Measurements from ENCODE around the gene TRMT61B.
A peak's percentile ranks its signal among the peaks of the same experiment; 100 is the strongest.

The TRMT61B gene

DNA sequence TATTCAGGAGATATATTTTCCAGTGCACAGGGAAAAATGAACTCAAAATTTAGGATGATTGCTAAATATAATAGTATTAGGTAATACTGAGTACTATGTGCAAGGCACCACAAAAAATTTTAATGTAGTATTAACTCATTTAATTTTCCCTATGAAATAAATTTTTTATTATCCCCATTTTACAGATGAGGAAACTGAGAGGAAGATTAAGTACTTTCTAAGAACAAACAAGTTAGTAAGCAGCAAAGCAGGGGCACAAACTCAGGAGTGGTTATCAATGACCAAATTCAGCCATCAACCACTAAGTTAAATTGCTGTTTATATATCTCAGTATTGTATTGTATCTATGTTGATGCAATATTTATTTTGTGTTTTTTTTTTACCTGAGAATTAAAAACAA is 45.2 kb downstream of the TRMT61B start:
- no peak for TF ChIP-seq EZH2phosphoT487 (IDR thresholded peaks at IDR 0.05; ENCODE audit: low read depth)
- no peak for TF ChIP-seq CTCF (IDR thresholded peaks at IDR 0.05; ENCODE audit: low read depth, low read length)

GRCh38 chr2:28824207-28824606 is 45.9 kb downstream of the TRMT61B start:
- no peaks in the 10 kb centered on the region for H4K20me1 ChIP-seq (ENCODE audit: insufficient read depth, low read length)
- no peak for TF ChIP-seq EZH2phosphoT487 (IDR thresholded peaks at IDR 0.05; ENCODE audit: low read depth)
- no peak for TF ChIP-seq CTCF (IDR thresholded peaks at IDR 0.05; ENCODE audit: low read depth, low read length)
- H3K4me1 ChIP-seq (ENCODE audit: low read length): no peaks in the 10 kb centered on the region
- no peak overlapping the region for H3K9ac ChIP-seq (ENCODE audit: low read length)
- no peak overlapping the region for H3K4me3 ChIP-seq (ENCODE audit: low read length)
- no peaks in the 10 kb centered on the region for H3K36me3 ChIP-seq (replicated peaks; ENCODE audit: low read depth, low read length)
- H3K4me2 ChIP-seq (ENCODE audit: low read length): no peak overlapping the region
- no peaks in the 10 kb centered on the region for H3K79me2 ChIP-seq (ENCODE audit: low read length)
- H3K27ac ChIP-seq (ENCODE audit: low read length): no peak overlapping the region
- H3K9me3 ChIP-seq (ENCODE audit: insufficient read depth, low read length): no peaks in the 10 kb centered on the region
- no peak overlapping the region for H2AFZ ChIP-seq (ENCODE audit: low read depth, low read length)
- H3K27me3 ChIP-seq (ENCODE audit: low read depth, low read length): no peaks in the 10 kb centered on the region

More for the DNA sequence above, 45.2 kb downstream of the TRMT61B start:
- no peak overlapping the region for H3K9ac ChIP-seq (ENCODE audit: low read length)
- H3K4me3 ChIP-seq (ENCODE audit: low read length): no peak overlapping the region
- no peaks in the 10 kb centered on the region for H3K27me3 ChIP-seq (ENCODE audit: low read depth, low read length)
- H3K27ac ChIP-seq (ENCODE audit: low read length): no peak overlapping the region
- H2AFZ ChIP-seq (ENCODE audit: low read depth, low read length): no peak overlapping the region
- no peaks in the 10 kb centered on the region for H3K36me3 ChIP-seq (replicated peaks; ENCODE audit: low read depth, low read length)
- H3K4me2 ChIP-seq (ENCODE audit: low read length): no peak overlapping the region
- H3K4me1 ChIP-seq (ENCODE audit: low read length): no peaks in the 10 kb centered on the region
- no peaks in the 10 kb centered on the region for H4K20me1 ChIP-seq (ENCODE audit: insufficient read depth, low read length)
- no peaks in the 10 kb centered on the region for H3K79me2 ChIP-seq (ENCODE audit: low read length)
- H3K9me3 ChIP-seq (ENCODE audit: insufficient read depth, low read length): no peaks in the 10 kb centered on the region

DNA sequence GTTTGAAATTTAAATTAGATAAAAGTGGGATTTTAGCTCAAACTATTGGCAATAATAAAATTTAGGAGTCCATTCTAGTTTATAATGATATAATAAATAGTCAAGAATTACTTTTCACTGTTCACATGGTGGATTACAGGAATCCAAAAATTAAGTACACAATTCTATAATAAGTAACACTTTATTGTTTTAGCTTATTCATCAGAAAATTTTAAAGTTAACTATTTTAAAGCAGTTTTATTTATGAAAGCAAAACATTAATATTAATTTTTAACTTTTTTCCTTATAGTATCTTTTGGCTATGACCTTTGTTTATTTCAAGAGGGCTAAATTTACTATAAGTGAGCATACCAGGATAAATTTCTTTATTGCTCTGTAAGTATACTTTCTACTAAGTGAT is 48.1 kb downstream of the TRMT61B start:
- H3K4me3 ChIP-seq (ENCODE audit: low read length): no peak overlapping the region
- no peaks in the 10 kb centered on the region for H4K20me1 ChIP-seq (ENCODE audit: insufficient read depth, low read length)
- H2AFZ ChIP-seq (ENCODE audit: low read depth, low read length): no peak overlapping the region
- H3K27me3 ChIP-seq (ENCODE audit: low read depth, low read length): no peaks in the 10 kb centered on the region
- no peak for TF ChIP-seq EZH2phosphoT487 (IDR thresholded peaks at IDR 0.05; ENCODE audit: low read depth)
- no peak for TF ChIP-seq CTCF (IDR thresholded peaks at IDR 0.05; ENCODE audit: low read depth, low read length)
- no peak overlapping the region for H3K4me2 ChIP-seq (ENCODE audit: low read length)
- H3K9me3 ChIP-seq (ENCODE audit: insufficient read depth, low read length): no peaks in the 10 kb centered on the region
- no peak overlapping the region for H3K9ac ChIP-seq (ENCODE audit: low read length)
- H3K79me2 ChIP-seq (ENCODE audit: low read length): no peaks in the 10 kb centered on the region
- H3K4me1 ChIP-seq (ENCODE audit: low read length): no peaks in the 10 kb centered on the region
- H3K27ac ChIP-seq (ENCODE audit: low read length): no peak overlapping the region
- H3K36me3 ChIP-seq (replicated peaks; ENCODE audit: low read depth, low read length): no peaks in the 10 kb centered on the region

GRCh38 chr2:28821295-28821958 is 48.7 kb downstream of the TRMT61B start:
- H3K79me2 ChIP-seq (ENCODE audit: low read length): no peaks in the 10 kb centered on the region
- H3K9ac ChIP-seq (ENCODE audit: low read length): no peak overlapping the region
- H3K4me2 ChIP-seq (ENCODE audit: low read length): peak overlapping the region; percentile 29; the same call in 1 of the 2 replicates
- no peaks in the 10 kb centered on the region for H3K9me3 ChIP-seq (ENCODE audit: insufficient read depth, low read length)
- H3K27me3 ChIP-seq (ENCODE audit: low read depth, low read length): no peaks in the 10 kb centered on the region
- H3K4me3 ChIP-seq (ENCODE audit: low read length): no peak overlapping the region
- no peaks in the 10 kb centered on the region for H4K20me1 ChIP-seq (ENCODE audit: insufficient read depth, low read length)
- no peak for TF ChIP-seq EZH2phosphoT487 (IDR thresholded peaks at IDR 0.05; ENCODE audit: low read depth)
- peak; percentile 60 for TF ChIP-seq CTCF (IDR thresholded peaks at IDR 0.05; ENCODE audit: low read depth, low read length)
- H3K36me3 ChIP-seq (replicated peaks; ENCODE audit: low read depth, low read length): no peaks in the 10 kb centered on the region
- no peak overlapping the region for H2AFZ ChIP-seq (ENCODE audit: low read depth, low read length)
- no peak overlapping the region for H3K27ac ChIP-seq (ENCODE audit: low read length)
- no peaks in the 10 kb centered on the region for H3K4me1 ChIP-seq (ENCODE audit: low read length)

All from OCI-LY3 (cell line).